Neuronal stem cell (in vitro differentiated cells): ENCODE results near the gene SHISA6.

Experiments used
- DNase-seq: peaks from one replicate; pipeline ENCODE4 v3.0.0-alpha.2; 2013; ENCODE audit warnings: low spot score
- H2AFZ ChIP-seq: one replicate; pipeline ENCODE4 v1.6.1; 2013; ENCODE audit warnings: mild to moderate bottlenecking, low read length, inconsistent platforms
- H2AK5ac ChIP-seq: 2 replicates; pipeline ENCODE4 v1.6.1; 2013; ENCODE audit warnings: low read depth, mild to moderate bottlenecking, inconsistent platforms, low read length, moderate library complexity, mixed read lengths
- H2BK120ac ChIP-seq: 2 replicates; pipeline ENCODE4 v1.6.1; 2013; ENCODE audit warnings: low read depth, mild to moderate bottlenecking, inconsistent platforms, low read length, moderate library complexity, mixed read lengths
- H2BK12ac ChIP-seq: one replicate; pipeline ENCODE4 v1.6.1; 2013; ENCODE audit warnings: low read length, inconsistent platforms
- H2BK15ac ChIP-seq: 2 replicates; pipeline ENCODE4 v1.6.1; 2013; ENCODE audit warnings: mild to moderate bottlenecking, low read length, inconsistent platforms, mixed read lengths
- H2BK5ac ChIP-seq: one replicate; pipeline ENCODE4 v1.6.1; 2013; ENCODE audit warnings: inconsistent platforms, mild to moderate bottlenecking, low read length, moderate library complexity
- H3K14ac ChIP-seq: one replicate; pipeline ENCODE4 v1.6.1; 2013; ENCODE audit warnings: low read length, inconsistent platforms
- H3K18ac ChIP-seq: 2 replicates; pipeline ENCODE4 v1.6.1; 2013; ENCODE audit warnings: low read length, inconsistent platforms
- H3K23ac ChIP-seq: 2 replicates; pipeline ENCODE4 v1.6.1; 2013; ENCODE audit warnings: low read depth, mild to moderate bottlenecking, mixed read lengths, low read length, inconsistent platforms; ENCODE audit not compliant: poor library complexity
- H3K27ac ChIP-seq: replicated peaks from 3 replicates; pipeline ENCODE4 v1.5.1; 2013; ENCODE audit warnings: low read length, inconsistent platforms
- H3K27me3 ChIP-seq, 3 experiments: 2 replicates each; pipeline ENCODE4 v1.6.1; 2013; ENCODE audit warnings: low read length in 3 of 3, mild to moderate bottlenecking in 2 of 3, inconsistent platforms in 1 of 3, low read depth in 1 of 3, mixed read lengths in 1 of 3, moderate library complexity in 1 of 3; ENCODE audit not compliant: control insufficient read depth in 3 of 3, insufficient read depth in 3 of 3
- H3K36me3 ChIP-seq, 2 donors: replicated peaks in 1 of 2; 2 replicates each; pipeline ENCODE4 v1.6.1; 2013; ENCODE audit warnings: low read length in 2 of 2; ENCODE audit not compliant: control insufficient read depth in 2 of 2, insufficient read depth in 2 of 2
- H3K4ac ChIP-seq: 2 replicates; pipeline ENCODE4 v1.6.1; 2013; ENCODE audit warnings: inconsistent platforms, mild to moderate bottlenecking, low read length, moderate library complexity
- H3K4me1 ChIP-seq, 2 donors: 1 replicate in 1 of 2; 2 replicates in 1 of 2; pipeline ENCODE4 v1.6.1; 2013; ENCODE audit warnings: low read length in 2 of 2, low read depth in 1 of 2; ENCODE audit not compliant: control insufficient read depth in 2 of 2, insufficient read depth in 1 of 2
- H3K4me2 ChIP-seq: one replicate; pipeline ENCODE4 v1.6.1; 2013; ENCODE audit warnings: mild to moderate bottlenecking, low read length, inconsistent platforms; ENCODE audit not compliant: insufficient read depth, poor library complexity, severe bottlenecking
- H3K4me3 ChIP-seq, 2 donors: 2 replicates each; pipeline ENCODE4 v1.5.1; 2013; ENCODE audit warnings: low read length in 2 of 2, mild to moderate bottlenecking in 2 of 2, inconsistent platforms in 1 of 2, moderate library complexity in 1 of 2
- H3K79me1 ChIP-seq: one replicate; pipeline ENCODE4 v1.6.1; 2013; ENCODE audit warnings: low read depth, mild to moderate bottlenecking, inconsistent platforms, low read length, moderate library complexity
- H3K9ac ChIP-seq: one replicate; pipeline ENCODE4 v1.6.1; 2013; ENCODE audit warnings: mild to moderate bottlenecking, low read depth, low read length, inconsistent platforms; ENCODE audit not compliant: poor library complexity
- H3K9me3 ChIP-seq, 2 donors: replicated peaks in 1 of 2; 2 replicates each; pipeline versions ENCODE3 to v1.6.1; 2013; ENCODE audit warnings: low read length in 2 of 2, mild to moderate bottlenecking in 2 of 2, inconsistent platforms in 1 of 2, low read depth in 1 of 2, mixed read lengths in 1 of 2, moderate library complexity in 1 of 2; ENCODE audit not compliant: control insufficient read depth in 2 of 2, insufficient read depth in 1 of 2
- H4K8ac ChIP-seq: one replicate; pipeline ENCODE4 v1.6.1; 2013; ENCODE audit warnings: low read depth, mild to moderate bottlenecking, inconsistent platforms, low read length, moderate library complexity
- H4K91ac ChIP-seq: one replicate; pipeline ENCODE4 v1.6.1; 2013; ENCODE audit warnings: low read length, low read depth, mild to moderate bottlenecking, inconsistent platforms; ENCODE audit not compliant: poor library complexity
- WGBS, 2 donors: extraction: QIAGEN DNeasy Blood & Tissue Kit; methylation state at CpG; one replicate each; pipeline ENCODE4 v1.1.7; 2013; ENCODE audit warnings: missing lambda C conversion rate in 2 of 2, mixed read lengths in 1 of 2; ENCODE audit not compliant: insufficient read length in 2 of 2, insufficient replicate concordance in 1 of 2; ENCODE audit errors: extremely low coverage in 2 of 2; 5-methylcytosine and 5-hydroxymethylcytosine counted together

SHISA6 gene

DNA sequence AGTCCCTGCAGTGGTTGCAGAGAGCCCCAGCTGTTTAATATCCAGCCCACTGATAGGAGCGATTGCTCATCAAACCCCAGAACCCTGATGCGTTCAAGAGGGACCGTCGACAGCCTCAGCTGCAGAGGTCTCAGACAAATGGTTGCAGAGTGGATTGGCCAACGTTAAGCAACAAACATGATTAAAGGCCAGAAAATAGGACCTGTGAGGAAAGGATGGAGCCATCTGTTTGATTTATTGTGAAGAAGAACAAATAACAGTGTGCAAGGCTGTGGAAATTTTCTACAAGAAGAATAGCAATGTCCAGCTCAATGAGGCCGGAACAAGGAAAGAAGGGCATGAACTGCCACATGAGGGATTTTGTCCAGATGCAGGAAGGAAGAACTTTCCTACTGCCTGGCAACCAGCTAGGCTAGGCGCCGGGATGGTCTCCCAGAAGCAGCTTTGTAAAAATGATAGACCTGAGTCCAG, 218.9 kb downstream of the SHISA6 start:
- H2AFZ ChIP-seq, result no peak overlapping the region
- H3K4ac ChIP-seq, result no peak overlapping the region
- no peak overlapping the region for H4K91ac ChIP-seq
- no peak overlapping the region for H3K4me2 ChIP-seq
- no peak overlapping the region for H3K18ac ChIP-seq
- H2BK15ac ChIP-seq, result no peak overlapping the region
- no peak overlapping the region for H2BK5ac ChIP-seq
- H3K14ac ChIP-seq, result no peak overlapping the region
- H3K9me3 ChIP-seq, result no peaks in the 10 kb centered on the region
- no peak for DNase-seq
- H2AK5ac ChIP-seq, result no peak overlapping the region
- H3K27ac ChIP-seq, result no peak overlapping the region
- no CpG with 5 or more reads among the region's 8 CpGs for WGBS, 2 donors
- no peaks in the 10 kb centered on the region for H3K27me3 ChIP-seq
- H3K4me3 ChIP-seq, result no peak overlapping the region
- no peak overlapping the region for H3K9ac ChIP-seq
- H3K4me1 ChIP-seq, result peaks cover 0 to 5% of the 10 kb centered on the region in 2 donors
- no peak overlapping the region for H2BK120ac ChIP-seq
- no peak overlapping the region for H4K8ac ChIP-seq
- H2BK12ac ChIP-seq, result no peak overlapping the region
- H3K36me3 ChIP-seq, result no peaks in the 10 kb centered on the region
- H3K79me1 ChIP-seq, result no peaks in the 10 kb centered on the region
- no peak overlapping the region for H3K23ac ChIP-seq

DNA sequence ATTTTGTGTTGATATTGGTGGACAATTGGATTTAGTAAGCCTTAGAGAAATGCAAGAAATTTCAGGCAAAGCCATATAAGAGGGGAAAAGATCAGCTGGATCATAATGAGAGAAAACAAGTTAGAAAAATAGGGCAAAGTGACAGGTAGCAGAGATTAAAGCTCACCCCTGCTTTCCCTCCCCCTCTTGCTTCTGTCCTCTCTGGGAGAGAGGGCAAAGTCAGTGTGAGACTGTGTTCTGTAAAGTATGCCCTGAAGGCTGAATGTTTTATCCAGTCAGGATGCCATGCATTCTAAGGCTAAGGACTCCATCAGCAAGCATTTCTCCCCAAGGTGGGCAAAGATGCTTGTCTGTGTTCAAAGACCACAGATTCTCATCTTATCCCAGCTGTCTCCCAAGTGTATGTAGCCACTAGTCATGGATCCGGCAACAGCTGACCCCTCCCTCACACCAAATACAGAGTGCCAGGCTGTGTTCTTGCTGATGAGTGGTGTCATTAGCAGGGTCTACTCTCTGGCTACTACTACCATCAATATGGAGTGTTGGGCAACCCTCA, 221.1 kb downstream of the SHISA6 start:
- no peak overlapping the region for H2AFZ ChIP-seq
- H2BK15ac ChIP-seq, result no peak overlapping the region
- H3K4me2 ChIP-seq, result no peak overlapping the region
- H4K91ac ChIP-seq, result no peak overlapping the region
- no peak overlapping the region for H3K9ac ChIP-seq
- no peak overlapping the region for H2BK12ac ChIP-seq
- H3K36me3 ChIP-seq, result no peaks in the 10 kb centered on the region
- H2BK120ac ChIP-seq, result no peak overlapping the region
- H3K9me3 ChIP-seq, result no peaks in the 10 kb centered on the region
- H3K14ac ChIP-seq, result no peak overlapping the region
- DNase-seq, result no peak
- no peak overlapping the region for H3K4ac ChIP-seq
- peaks cover 0 to 5% of the 10 kb centered on the region in 2 donors for H3K4me1 ChIP-seq
- no peak overlapping the region for H3K27ac ChIP-seq
- no peak overlapping the region for H3K4me3 ChIP-seq
- no peak overlapping the region for H2BK5ac ChIP-seq
- no CpG with 5 or more reads among the region's 1 CpG for WGBS, 2 donors
- no peak overlapping the region for H4K8ac ChIP-seq
- H3K18ac ChIP-seq, result no peak overlapping the region
- H3K23ac ChIP-seq, result no peak overlapping the region
- no peaks in the 10 kb centered on the region for H3K79me1 ChIP-seq
- no peak overlapping the region for H2AK5ac ChIP-seq
- H3K27me3 ChIP-seq, result no peaks in the 10 kb centered on the region

DNA sequence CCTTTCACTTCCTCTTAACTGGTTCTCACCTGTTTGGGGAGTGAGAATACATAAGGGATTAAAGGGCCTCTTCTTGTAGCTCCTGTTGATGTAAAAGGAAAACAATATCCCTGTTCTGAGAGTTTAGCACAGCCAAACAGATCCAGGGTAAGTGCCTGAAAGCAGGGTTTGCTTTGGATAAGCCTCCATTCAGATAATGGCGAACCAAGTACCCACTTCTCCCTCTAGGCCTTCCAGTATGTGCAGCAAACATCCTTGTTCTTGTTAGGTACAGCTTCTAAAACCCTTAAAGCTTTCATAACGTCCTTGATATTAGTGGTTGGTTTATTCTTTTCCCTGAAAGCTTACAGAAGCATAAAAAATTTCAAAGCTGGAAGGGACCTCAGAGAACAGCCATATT, 226.6 kb downstream of the SHISA6 start:
- Histone ChIP-seq H3K4ac (no peak overlapping the region), H3K4me3 (no peak overlapping the region)
- WGBS, 2 donors, result no CpG with 5 or more reads among the region's 2 CpGs

DNA sequence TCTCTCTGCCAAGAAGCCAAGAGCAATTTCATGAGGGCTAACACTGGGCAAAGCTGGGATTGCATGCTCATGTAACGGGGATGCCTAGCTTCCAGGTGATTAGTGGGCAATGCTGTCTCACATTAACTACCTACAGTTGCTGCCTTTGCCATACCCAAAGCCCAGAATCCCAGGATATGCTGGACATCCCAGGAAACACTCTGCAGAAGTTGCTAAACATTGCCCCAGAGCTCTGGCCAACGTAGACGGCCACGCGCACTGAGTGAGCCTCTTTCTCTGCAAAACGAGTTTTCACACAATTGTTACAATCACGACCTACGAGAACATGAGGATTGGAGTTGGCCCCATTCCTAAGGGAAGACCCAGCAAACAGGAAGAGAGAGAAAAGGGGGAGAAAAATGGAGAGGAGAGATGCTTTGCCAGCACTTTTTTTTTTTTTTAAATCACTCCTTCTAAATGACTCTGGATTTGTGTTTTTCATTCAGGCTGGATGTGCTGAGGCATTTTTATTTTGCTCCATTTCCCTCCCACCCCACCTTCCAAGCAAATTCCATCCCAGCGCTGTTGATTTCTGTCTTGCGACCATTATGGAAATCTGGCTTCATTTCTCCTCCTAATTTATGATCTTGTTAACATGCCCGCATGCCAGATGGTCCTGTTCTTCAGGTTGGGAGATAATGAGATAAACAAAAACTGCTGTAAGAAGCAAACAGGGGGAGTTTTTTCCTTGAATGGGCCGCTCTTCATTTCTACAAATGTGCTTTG, 244.5 kb downstream of the SHISA6 start:
- no peak overlapping the region for H2BK120ac ChIP-seq
- no peak overlapping the region for H4K91ac ChIP-seq
- H3K27ac ChIP-seq, result no peak overlapping the region
- no peak for DNase-seq
- no peak overlapping the region for H3K4me2 ChIP-seq
- no peak overlapping the region for H2BK5ac ChIP-seq
- no peak overlapping the region for H2BK15ac ChIP-seq
- no peaks in the 10 kb centered on the region for H3K36me3 ChIP-seq
- H2AK5ac ChIP-seq, result no peak overlapping the region
- no peak overlapping the region for H2BK12ac ChIP-seq
- no peak overlapping the region for H3K23ac ChIP-seq
- no peak overlapping the region for H4K8ac ChIP-seq
- H3K4me3 ChIP-seq, result no peak overlapping the region
- no peak overlapping the region for H3K14ac ChIP-seq
- peaks cover 0 to 5% of the 10 kb centered on the region in 2 donors for H3K9me3 ChIP-seq
- WGBS, 2 donors, result no CpG with 5 or more reads among the region's 12 CpGs
- no peak overlapping the region for H2AFZ ChIP-seq
- no peaks in the 10 kb centered on the region for H3K27me3 ChIP-seq
- H3K9ac ChIP-seq, result no peak overlapping the region
- no peak overlapping the region for H3K18ac ChIP-seq
- peaks cover 0 to 30% of the 10 kb centered on the region in 2 donors for H3K4me1 ChIP-seq
- no peaks in the 10 kb centered on the region for H3K79me1 ChIP-seq
- H3K4ac ChIP-seq, result no peak overlapping the region

More for the DNA sequence above, 226.6 kb downstream of the SHISA6 start:
- Histone ChIP-seq H2BK15ac (no peak overlapping the region), H2AFZ (no peak overlapping the region), H3K4me2 (no peak overlapping the region), H3K79me1 (no peaks in the 10 kb centered on the region), H3K14ac (no peak overlapping the region), H2BK5ac (no peak overlapping the region), H2AK5ac (no peak overlapping the region), H3K23ac (no peak overlapping the region), H2BK12ac (no peak overlapping the region), H3K9me3 (peaks cover 0 to 4% of the 10 kb centered on the region in 2 donors), H3K27me3 (no peaks in the 10 kb centered on the region), H3K18ac (no peak overlapping the region), H4K91ac (no peak overlapping the region), H3K9ac (no peak overlapping the region), H4K8ac (no peak overlapping the region), H3K4me1 (no peaks in the 10 kb centered on the region), H2BK120ac (no peak overlapping the region), H3K36me3 (peaks cover 0 to 4% of the 10 kb centered on the region in 2 donors), H3K27ac (no peak overlapping the region)
- DNase-seq, result no peak
